WI38 (cell line): ENCODE data around the gene SORL1.

ENCODE experiments used
- H3K4me3 ChIP-seq: 2 replicates; pipeline ENCODE4 v1.5.1; 2011; ENCODE audit warnings: low read depth, mild to moderate bottlenecking, control low read depth, low read length
- CTCF ChIP-seq: IDR thresholded peaks from 2 replicates; pipeline ENCODE4 v1.5.1; 2012; ENCODE audit warnings: low read depth, mild to moderate bottlenecking, control low read depth, low read length

Gene SORL1

DNA sequence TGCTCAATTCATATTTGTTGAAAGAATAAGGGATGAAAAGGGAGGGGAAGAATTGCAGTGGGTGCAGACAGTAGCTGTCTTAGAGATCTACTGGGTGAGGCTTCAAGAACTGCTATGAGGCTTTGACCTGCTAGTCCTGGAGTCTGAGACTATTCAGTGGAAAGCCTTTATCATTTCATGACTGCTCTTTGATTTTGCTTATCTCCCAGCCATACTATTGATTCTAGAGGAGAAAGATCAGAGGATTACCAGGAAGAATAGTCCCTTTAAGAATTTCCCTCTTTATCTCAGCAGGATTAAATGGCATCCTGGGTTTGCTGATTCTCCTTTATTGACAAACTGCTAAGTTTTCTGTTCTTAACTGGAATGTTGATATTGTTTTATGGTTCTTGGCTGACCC lies 108.1 kb downstream of the SORL1 start:
- TF ChIP-seq CTCF, result no peak
- no peak overlapping the region for H3K4me3 ChIP-seq

GRCh38 chr11:121561240-121561639 lies 109.1 kb downstream of the SORL1 start:
- H3K4me3 ChIP-seq, result no peak overlapping the region
- no peak for TF ChIP-seq CTCF

DNA sequence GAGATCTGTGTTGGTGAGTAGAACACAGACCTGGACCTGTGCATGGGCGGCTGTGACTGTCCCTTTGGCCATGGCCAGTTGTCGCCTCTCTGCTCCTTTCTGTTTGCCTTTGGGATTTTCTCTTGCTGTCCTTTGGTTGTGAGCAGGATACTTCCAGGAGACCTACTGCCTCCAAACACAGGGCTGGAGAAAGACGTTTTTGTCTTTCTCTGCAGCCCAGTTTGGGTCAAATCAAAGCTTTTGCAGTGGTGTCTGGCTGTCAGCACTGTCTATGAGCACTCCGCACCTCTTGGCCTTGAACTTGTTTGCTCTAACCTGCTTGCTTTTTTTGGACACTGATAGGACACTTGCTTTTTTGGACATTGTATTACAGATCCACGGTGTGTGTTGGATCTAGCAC lies 109.6 kb downstream of the SORL1 start:
- TF ChIP-seq CTCF, result no peak

DNA sequence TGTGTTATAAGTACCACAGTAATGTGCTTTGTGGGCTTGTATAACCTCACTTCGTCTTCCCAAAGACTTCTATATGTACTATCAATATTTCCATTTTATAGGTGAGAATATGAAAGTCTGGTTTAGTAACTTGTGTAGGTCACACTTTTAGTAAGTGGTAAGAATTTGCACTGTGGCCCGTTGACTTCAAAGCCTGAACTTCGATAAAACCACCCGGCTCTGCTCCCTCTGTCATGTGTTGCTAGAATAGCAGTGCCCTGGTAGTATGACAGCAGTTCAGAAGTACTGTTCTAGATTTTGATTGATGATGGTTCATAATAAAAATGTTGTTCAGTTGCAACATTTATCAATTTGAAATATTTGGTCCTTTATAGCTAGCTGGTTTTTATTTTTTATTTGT lies 110.9 kb downstream of the SORL1 start:
- H3K4me3 ChIP-seq, result no peak overlapping the region
- no peak for TF ChIP-seq CTCF

More for the DNA sequence above, 109.6 kb downstream of the SORL1 start:
- H3K4me3 ChIP-seq, result no peak overlapping the region

DNA sequence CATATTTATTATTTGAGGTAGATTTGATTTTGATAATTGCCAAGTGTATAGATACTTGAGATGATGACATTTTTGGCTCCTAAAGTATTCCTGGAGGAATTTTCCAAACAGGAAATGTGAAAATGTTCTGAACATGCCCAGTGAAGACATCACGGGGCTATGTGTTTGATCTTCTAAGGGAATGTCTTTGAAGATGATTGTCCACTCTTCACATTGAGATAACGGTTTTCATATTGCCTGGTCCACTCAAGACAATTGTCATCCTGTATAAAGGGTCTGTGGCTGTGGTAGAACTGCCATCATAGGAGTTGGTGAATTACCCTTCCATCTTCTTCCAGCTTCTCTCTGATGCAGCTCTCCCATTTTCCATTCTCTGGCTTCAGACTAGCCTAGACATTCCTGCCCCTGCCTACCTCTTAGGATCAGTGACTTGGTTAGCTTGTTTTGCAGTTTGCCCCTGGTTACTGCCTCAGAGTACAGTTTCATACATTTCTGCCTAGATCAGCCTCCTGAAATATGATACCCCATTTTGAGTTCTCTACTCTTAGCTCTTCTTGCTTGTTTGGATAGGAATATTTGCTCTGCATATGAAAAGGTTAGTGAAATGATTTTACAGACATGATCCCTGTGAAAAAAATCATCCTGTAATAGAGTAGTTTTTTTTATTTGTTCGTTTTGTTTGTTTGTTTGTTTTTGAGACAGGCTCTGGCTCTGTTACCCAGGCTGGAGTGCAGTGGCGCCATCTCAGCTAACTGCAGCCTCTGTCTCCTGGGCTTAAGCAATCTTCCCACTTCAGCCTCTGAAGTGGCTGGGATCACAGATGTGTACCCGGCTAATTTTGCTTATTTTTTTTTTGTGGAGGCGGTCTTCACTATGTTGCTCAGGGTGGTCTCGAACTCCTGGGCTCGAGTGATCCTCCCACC lies 112.0 kb downstream of the SORL1 start:
- H3K4me3 ChIP-seq, result no peak overlapping the region
- TF ChIP-seq CTCF, result no peak

DNA sequence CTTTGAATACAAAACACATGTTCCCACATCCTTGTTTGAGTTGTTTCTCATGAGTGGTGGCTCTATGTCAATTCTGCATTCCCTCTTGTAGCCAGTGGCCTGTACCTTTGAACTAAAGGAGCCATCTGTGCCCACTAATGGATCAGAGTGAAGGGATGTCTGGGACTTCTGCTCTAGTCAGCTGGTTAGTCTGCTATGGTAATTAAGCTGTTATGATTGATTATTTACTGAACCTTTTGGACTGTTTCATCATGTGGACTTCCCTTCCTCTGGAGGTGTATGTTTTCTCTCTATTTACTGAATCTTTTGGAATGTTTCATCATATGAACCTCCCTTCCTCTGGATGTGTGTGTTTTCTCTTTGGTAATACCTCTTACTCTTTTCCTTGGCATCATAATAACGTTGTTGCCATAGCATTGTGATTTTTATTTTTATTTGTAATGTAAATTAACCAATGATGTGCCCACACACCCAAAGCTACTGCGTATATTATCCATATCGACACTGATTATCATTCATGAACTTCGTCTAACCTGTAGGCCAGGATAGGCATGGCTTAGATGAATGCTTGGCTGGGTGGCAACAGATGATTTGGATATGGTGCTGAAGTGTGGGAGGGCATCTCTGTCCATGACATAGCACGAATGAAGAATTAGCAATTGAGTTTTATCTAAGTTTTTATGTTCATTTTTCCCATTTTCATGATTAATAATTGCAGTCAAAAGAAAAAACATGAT lies 113.0 kb downstream of the SORL1 start:
- no peak for TF ChIP-seq CTCF

More for the DNA sequence above, 113.0 kb downstream of the SORL1 start:
- H3K4me3 ChIP-seq, result no peak overlapping the region
